ENCODE results near the gene INTS1.

The INTS1 gene

DNA sequence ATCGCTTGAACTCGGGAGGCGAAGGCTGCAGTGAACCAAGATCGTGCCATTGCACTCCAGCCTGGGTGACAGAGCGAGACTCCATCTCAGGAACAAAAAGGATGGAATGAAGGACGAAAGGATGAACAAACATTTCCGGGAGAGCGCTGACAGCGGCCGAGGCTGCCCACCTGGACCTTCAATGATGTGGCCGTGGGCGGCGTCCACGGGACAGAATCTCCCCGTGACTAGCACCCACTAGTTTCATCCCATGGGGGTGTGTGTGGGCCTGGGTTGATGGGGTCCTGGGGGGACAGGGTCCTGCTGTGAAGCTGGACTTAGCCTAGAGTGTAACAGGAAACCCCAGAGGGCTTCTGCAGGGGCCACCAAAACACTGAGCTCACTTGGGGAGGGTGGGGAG lies 77.7 kb downstream of the INTS1 start:
- Histone ChIP-seq H3K9me3 (ENCODE audit: low read depth, low read length) (no peaks in the 10 kb centered on the region), H3K36me3 (ENCODE audit: insufficient read depth, low read length) (no peaks in the 10 kb centered on the region), H3K9ac (ENCODE audit: insufficient read length) (no peak overlapping the region), H3K4me3 (no peak overlapping the region), H3K27ac (no peak overlapping the region)
- TF ChIP-seq FOXP2 (optimal IDR thresholded peaks at IDR 0.05; ENCODE audit: control extremely low read depth, extremely low read length, insufficient read depth) (no peak), POLR2AphosphoS5 (IDR thresholded peaks at IDR 0.05; ENCODE audit: borderline replicate concordance, low read depth, low read length) (no peak), EZH2 (IDR thresholded peaks at IDR 0.05) (no peak)
- DNase-seq (ENCODE audit: low read depth, low spot score) = no peak

DNA sequence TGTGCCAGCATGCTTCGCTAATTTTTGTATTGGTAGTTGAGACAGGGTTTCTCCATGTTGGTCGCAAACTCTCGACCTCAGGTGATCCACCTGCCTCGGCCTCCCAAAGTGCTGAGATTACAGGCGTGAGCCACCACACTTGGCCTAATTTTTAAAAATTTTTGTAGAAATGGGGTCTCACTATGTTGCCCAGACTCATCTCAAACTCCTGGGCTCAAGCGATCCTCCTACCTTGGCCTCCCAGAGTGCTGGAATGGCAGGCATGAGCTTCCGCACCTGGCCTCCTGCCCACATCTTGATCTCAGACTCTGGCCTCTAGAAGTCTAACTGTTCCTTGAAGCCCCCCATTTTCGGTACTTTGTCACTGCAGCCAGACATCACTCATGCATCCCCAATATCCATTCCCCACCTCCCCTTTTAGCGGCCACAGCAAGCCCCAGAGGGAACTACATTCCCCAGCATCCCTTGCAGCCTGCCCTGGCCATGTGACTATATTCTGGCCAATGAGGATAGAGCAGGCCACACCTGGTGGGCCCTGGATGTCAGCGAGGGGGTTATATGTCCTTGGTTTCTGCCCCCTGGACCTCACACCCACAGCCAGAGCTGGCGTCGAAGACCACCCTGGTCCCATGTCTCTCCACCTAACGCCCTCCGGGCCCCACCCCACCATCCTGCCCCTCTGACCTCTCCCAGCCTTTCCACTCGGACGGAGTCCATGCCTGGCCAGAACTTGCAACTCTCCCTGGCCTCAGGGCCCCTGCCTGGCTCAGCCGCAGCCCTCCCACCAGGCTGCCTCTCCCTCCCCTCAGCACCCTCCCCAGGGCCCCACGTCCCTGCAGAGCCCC lies 78.7 kb downstream of the INTS1 start:
- TF ChIP-seq POLR2AphosphoS5 (IDR thresholded peaks at IDR 0.05; ENCODE audit: borderline replicate concordance, low read depth, low read length) (no peak), EZH2 (IDR thresholded peaks at IDR 0.05) (no peak), FOXP2 (optimal IDR thresholded peaks at IDR 0.05; ENCODE audit: control extremely low read depth, extremely low read length, insufficient read depth) (no peak)
- Histone ChIP-seq H3K27ac (no peak overlapping the region), H3K36me3 (ENCODE audit: insufficient read depth, low read length) (no peaks in the 10 kb centered on the region), H3K9ac (ENCODE audit: insufficient read length) (no peak overlapping the region), H3K9me3 (ENCODE audit: low read depth, low read length) (no peaks in the 10 kb centered on the region), H3K4me3 (no peak overlapping the region)
- DNase-seq (ENCODE audit: low read depth, low spot score) = no peak

DNA sequence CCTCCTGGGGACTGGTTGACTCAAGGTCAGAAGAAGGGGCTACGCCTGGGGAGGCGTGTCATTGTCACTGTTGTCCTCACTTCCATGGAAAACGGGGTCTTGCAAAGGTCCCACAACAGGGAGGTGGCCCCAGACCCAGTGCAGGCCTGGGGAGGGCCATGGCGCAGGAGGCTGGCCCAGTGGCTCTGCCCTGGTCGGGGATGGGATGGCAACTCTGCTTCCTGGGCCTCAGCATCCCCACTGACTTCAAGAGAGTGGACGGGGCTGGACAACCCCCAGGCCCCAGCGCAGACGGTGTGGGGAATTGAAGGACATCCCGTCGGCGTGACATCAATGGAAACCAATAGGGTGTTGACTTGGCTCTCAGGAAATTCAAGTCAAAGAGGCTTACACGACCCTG lies 80.1 kb downstream of the INTS1 start:
- H3K4me3 ChIP-seq = no peak overlapping the region
- no peaks in the 10 kb centered on the region for H3K36me3 ChIP-seq (ENCODE audit: insufficient read depth, low read length)
- no peaks in the 10 kb centered on the region for H3K9me3 ChIP-seq (ENCODE audit: low read depth, low read length)
- H3K27ac ChIP-seq = no peak overlapping the region
- no peak for DNase-seq (ENCODE audit: low read depth, low spot score)
- no peak overlapping the region for H3K9ac ChIP-seq (ENCODE audit: insufficient read length)
- TF ChIP-seq EZH2 (IDR thresholded peaks at IDR 0.05) (no peak), FOXP2 (optimal IDR thresholded peaks at IDR 0.05; ENCODE audit: control extremely low read depth, extremely low read length, insufficient read depth) (no peak), POLR2AphosphoS5 (IDR thresholded peaks at IDR 0.05; ENCODE audit: borderline replicate concordance, low read depth, low read length) (no peak)

DNA sequence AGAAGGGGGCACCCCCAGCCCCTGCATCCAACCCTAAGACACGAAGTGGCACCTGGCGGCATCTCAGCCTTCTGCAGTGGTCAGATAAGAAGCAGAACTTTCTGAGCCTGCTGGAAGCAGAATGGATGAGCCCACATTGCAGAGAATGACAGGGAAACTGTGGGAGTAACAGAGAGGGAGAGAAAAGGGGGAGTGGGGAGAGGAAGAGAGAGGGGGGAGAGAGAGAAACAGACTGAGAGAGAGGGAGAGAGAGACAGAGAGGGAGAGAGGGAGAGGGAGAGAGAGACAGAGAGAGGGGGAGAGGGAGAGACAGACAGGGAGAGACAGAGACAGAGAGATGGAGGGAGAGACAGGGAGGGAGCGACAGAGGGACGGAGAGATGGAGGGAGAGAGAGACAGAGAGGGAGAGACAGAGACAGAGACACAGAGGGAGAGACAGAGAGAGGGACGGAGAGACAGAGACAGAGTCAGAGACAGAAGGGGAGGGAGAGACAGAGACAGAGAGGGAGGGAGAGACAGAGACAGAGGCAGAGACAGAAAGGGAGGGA lies 80.9 kb downstream of the INTS1 start:
- Histone ChIP-seq H3K4me3 (no peak overlapping the region), H3K27ac (no peak overlapping the region), H3K36me3 (ENCODE audit: insufficient read depth, low read length) (no peaks in the 10 kb centered on the region), H3K9ac (ENCODE audit: insufficient read length) (no peak overlapping the region), H3K9me3 (ENCODE audit: low read depth, low read length) (no peaks in the 10 kb centered on the region)
- no peak for DNase-seq (ENCODE audit: low read depth, low spot score)
- TF ChIP-seq POLR2AphosphoS5 (IDR thresholded peaks at IDR 0.05; ENCODE audit: borderline replicate concordance, low read depth, low read length) = no peak
- no peak for TF ChIP-seq EZH2 (IDR thresholded peaks at IDR 0.05)
- no peak for TF ChIP-seq FOXP2 (optimal IDR thresholded peaks at IDR 0.05; ENCODE audit: control extremely low read depth, extremely low read length, insufficient read depth)

DNA sequence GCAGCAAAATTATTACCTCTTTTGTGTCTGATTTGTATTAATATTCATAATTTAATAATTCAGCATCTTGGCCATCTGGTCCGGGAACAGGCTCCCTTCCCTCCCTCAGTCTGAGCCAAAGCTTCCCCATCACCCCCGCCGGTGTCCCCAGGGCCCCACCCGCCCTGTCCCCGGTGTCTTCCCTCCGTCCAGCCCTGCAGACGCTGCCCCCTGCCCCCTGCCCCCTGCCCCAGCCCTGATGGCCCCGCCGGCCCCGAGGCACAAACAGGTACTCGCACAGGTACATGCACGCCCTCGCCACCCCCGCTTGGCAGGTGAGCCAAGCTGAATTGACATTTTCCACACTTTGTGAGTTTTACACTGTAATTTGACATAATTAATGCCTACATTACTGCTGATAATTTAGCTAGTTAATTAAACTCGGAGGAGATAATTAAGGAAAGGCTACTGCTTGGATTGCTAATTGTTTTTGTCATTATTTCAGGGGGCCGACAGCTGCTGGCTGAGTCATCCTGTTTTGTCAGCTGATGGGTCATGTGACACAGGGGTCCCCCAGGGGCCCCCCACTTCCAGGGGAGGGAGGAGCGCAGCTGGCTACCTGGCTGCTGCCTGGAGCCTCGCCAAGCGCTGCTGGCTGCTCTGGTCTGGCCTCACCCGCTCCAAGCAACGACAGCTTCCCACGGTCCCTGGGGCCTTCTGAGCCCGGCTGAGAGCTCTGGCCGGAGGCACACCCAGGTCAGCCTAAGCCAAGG lies 81.5 kb downstream of the INTS1 start:
- H3K9me3 ChIP-seq (ENCODE audit: low read depth, low read length) = no peaks in the 10 kb centered on the region
- no peak overlapping the region for H3K9ac ChIP-seq (ENCODE audit: insufficient read length)
- no peak overlapping the region for H3K4me3 ChIP-seq
- no peak for DNase-seq (ENCODE audit: low read depth, low spot score)
- no peaks in the 10 kb centered on the region for H3K36me3 ChIP-seq (ENCODE audit: insufficient read depth, low read length)
- no peak overlapping the region for H3K27ac ChIP-seq
- TF ChIP-seq POLR2AphosphoS5 (IDR thresholded peaks at IDR 0.05; ENCODE audit: borderline replicate concordance, low read depth, low read length) (no peak), EZH2 (IDR thresholded peaks at IDR 0.05) (no peak), FOXP2 (optimal IDR thresholded peaks at IDR 0.05; ENCODE audit: control extremely low read depth, extremely low read length, insufficient read depth) (no peak)

DNA sequence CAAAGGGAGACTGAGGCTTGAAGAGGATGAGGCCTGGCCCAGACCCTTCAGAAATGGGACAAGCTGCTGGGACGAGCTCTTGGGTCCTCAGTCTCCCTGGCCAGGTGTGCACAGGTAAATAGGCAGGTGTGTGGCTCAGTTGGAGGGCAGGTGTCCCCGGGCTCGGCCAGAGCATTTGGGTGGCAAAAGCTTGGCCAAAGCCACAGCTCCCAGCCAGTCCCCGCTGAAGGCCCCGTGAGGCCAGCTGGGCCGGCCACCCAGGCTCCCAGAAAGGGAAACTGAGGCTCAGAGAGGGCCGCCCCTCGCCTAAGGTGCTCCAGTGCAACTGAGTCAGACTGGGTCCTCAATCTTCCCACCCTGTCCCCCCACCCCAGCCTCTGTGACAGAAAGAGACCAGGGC lies 82.2 kb downstream of the INTS1 start:
- no peaks in the 10 kb centered on the region for H3K9me3 ChIP-seq (ENCODE audit: low read depth, low read length)
- H3K9ac ChIP-seq (ENCODE audit: insufficient read length) = no peak overlapping the region
- no peaks in the 10 kb centered on the region for H3K36me3 ChIP-seq (ENCODE audit: insufficient read depth, low read length)
- H3K27ac ChIP-seq = no peak overlapping the region
- DNase-seq (ENCODE audit: low read depth, low spot score) = no peak
- TF ChIP-seq FOXP2 (optimal IDR thresholded peaks at IDR 0.05; ENCODE audit: control extremely low read depth, extremely low read length, insufficient read depth) = no peak
- no peak overlapping the region for H3K4me3 ChIP-seq

DNA sequence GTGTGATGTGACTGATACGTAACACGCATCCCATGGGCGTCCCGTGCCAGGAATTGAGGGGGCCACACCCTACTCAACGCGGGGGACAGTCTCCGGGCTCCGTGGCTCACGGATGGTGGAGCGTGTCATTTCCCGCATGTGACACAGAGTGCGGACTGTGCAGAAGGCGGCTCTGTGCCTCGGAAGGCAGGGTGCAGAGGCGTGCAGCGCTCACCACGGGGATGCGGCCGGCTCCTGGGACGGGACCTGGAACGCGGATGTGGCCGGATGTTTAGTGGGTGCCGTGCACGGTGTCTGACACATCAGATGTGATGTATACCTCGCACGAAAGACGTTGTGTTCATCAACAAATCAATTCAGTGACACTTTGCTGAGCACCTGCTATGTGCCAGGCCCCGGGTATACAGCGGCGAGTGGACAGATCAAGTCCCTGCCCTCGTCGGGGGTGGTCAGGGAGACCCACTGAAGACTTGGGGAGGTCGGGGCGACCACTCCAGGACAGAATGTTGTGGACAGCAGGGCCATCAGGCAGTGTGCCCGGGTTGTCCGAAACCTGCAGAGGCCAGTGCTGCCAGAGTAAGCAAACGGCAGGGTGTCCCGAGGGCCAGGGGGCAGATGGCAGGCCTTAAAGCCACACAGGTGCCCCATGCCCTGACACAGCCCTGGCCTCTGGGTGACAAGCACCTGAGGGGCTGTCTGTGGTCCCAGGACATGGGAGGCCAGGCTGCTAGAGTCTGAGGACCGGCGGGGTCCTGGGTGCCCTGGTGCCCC lies 83.0 kb downstream of the INTS1 start:
- H3K4me3 ChIP-seq = no peak overlapping the region
- H3K9me3 ChIP-seq (ENCODE audit: low read depth, low read length) = no peaks in the 10 kb centered on the region
- no peak for TF ChIP-seq POLR2AphosphoS5 (IDR thresholded peaks at IDR 0.05; ENCODE audit: borderline replicate concordance, low read depth, low read length)
- TF ChIP-seq EZH2 (IDR thresholded peaks at IDR 0.05) = no peak
- TF ChIP-seq FOXP2 (optimal IDR thresholded peaks at IDR 0.05; ENCODE audit: control extremely low read depth, extremely low read length, insufficient read depth) = no peak

More for the DNA sequence above, 83.0 kb downstream of the INTS1 start:
- H3K36me3 ChIP-seq (ENCODE audit: insufficient read depth, low read length) = no peaks in the 10 kb centered on the region
- H3K9ac ChIP-seq (ENCODE audit: insufficient read length) = no peak overlapping the region
- no peak for DNase-seq (ENCODE audit: low read depth, low spot score)
- H3K27ac ChIP-seq = no peak overlapping the region
